Natural killer cell (primary cell): ENCODE measurements around the gene TLR4. TPM values are rescaled to one million over a fixed set of nuclear protein-coding genes. Genes with fewer than 3 reads are reported as not detected.

ENCODE experiments used
- ATAC-seq, 3 donors: fragments of 150-1000 bp in 2 of 3; fragments of 200-7000 bp in 1 of 3; cut with Tn5 transposase; 1 replicate in 1 of 3; 2 replicates in 2 of 3; pipeline ENCODE4 v1.10.0; 2021; ENCODE audit warnings: mild to moderate bottlenecking in 2 of 3, moderate library complexity in 2 of 3
- DNase-seq, 2 donors: peaks; one replicate each; pipeline versions ENCODE4 v3.0.0 to v3.0.0-alpha.2; 2013 to 2021; ENCODE audit warnings: mixed read lengths in 1 of 2
- H3K27ac ChIP-seq: one replicate; pipeline ENCODE4 v1.5.1; 2013; ENCODE audit warnings: mild to moderate bottlenecking, low read length
- H3K27me3 ChIP-seq: one replicate; pipeline ENCODE4 v1.6.1; 2013; ENCODE audit warnings: low read length; ENCODE audit not compliant: control insufficient read depth, insufficient read depth
- H3K36me3 ChIP-seq: one replicate; pipeline ENCODE4 v1.6.1; 2013; ENCODE audit warnings: low read length; ENCODE audit not compliant: control insufficient read depth, insufficient read depth
- H3K4me1 ChIP-seq: one replicate; pipeline ENCODE4 v1.6.1; 2013; ENCODE audit warnings: low read length; ENCODE audit not compliant: control insufficient read depth, insufficient read depth
- H3K4me3 ChIP-seq: one replicate; pipeline ENCODE4 v1.5.1; 2013; ENCODE audit warnings: low read length
- H3K9me3 ChIP-seq: one replicate; pipeline ENCODE4 v1.6.1; 2013; ENCODE audit warnings: low read length; ENCODE audit not compliant: control insufficient read depth, insufficient read depth
- H3K27ac Mint-ChIP-seq, 2 donors: one replicate each; pipeline ENCODE4 v1.8.0; 2022; ENCODE audit warnings: mild to moderate bottlenecking in 2 of 2, mixed read lengths in 2 of 2, moderate library complexity in 1 of 2
- H3K27me3 Mint-ChIP-seq, 2 donors: one replicate each; pipeline ENCODE4 v1.8.0; 2022; ENCODE audit warnings: low read depth in 2 of 2, mixed read lengths in 2 of 2
- H3K36me3 Mint-ChIP-seq: one replicate; pipeline ENCODE4 v1.8.0; 2022; ENCODE audit warnings: mixed read lengths
- H3K4me1 Mint-ChIP-seq, 2 donors: one replicate each; pipeline ENCODE4 v1.8.0; 2022; ENCODE audit warnings: mixed read lengths in 2 of 2
- H3K4me3 Mint-ChIP-seq: one replicate; pipeline ENCODE4 v1.8.0; 2022; ENCODE audit warnings: mild to moderate bottlenecking, moderate library complexity, mixed read lengths
- H3K9me3 Mint-ChIP-seq, 2 donors: one replicate each; pipeline ENCODE4 v1.8.0; 2022; ENCODE audit warnings: mixed read lengths in 2 of 2
- CTCF ChIP-seq: fragments of 200-600 bp; IDR thresholded peaks from one replicate; pipeline ENCODE4 v1.8.0; 2022; ENCODE audit warnings: antibody characterized with exemption
- WGBS: methylation state at CpG from one replicate; pipeline ENCODE4 v1.1.7; 2013; ENCODE audit warnings: missing lambda C conversion rate; ENCODE audit not compliant: insufficient coverage; 5-methylcytosine and 5-hydroxymethylcytosine counted together
- intact Hi-C: fragments of 100-400 bp; cut with micrococcal nuclease; formaldehyde crosslinking; loops from one replicate; pipeline ENCODE4 v1.14.2; 2022
- total RNA-seq, 4 donors: library from RNA; stranded (reverse); fragments of 120-200 nt in 1 of 4; gene quantifications; one replicate each; pipeline versions ENCODE4 v1.2.3 to v1.2.4, GENCODE V29; 2013 to 2022

The TLR4 gene
- 10 to 100 TPM in 1 of 3 donors, 1 to 10 TPM in 2; 1.4 to 15.4 (median 2.2) TPM for total RNA-seq
- total RNA-seq (2013): 6.4 TPM

- Histone ChIP-seq H3K27ac (no peak within 1 kb of the TSS), H3K36me3 (no peaks in the 10 kb centered on the region), H3K27me3 (no peaks in the 10 kb centered on the region), H3K4me1 (peaks cover 4% of the 10 kb centered on the region), H3K4me3 (peak within 1 kb of the TSS; percentile 12), H3K9me3 (no peaks in the 10 kb centered on the region)
- peak; percentile 34 to 84 (median 69) for ATAC-seq
- 9% methylated on average over 13 of the region's 13 CpGs for WGBS
- H3K27me3 Mint-ChIP-seq: peaks cover 0 to 4% of the 10 kb centered on the region in 2 donors
- H3K4me3 Mint-ChIP-seq: peak within 1 kb of the TSS; percentile 36
- peaks cover 0 to 2% of the 10 kb centered on the region in 2 donors for H3K9me3 Mint-ChIP-seq
- no peaks in the 10 kb centered on the region for H3K36me3 Mint-ChIP-seq
- H3K4me1 Mint-ChIP-seq: peaks cover 3 to 20% of the 10 kb centered on the region in 2 donors
- peak in 1 of 2 donors; percentile 7 for DNase-seq
- intact Hi-C loops: no loop called here
- H3K27ac Mint-ChIP-seq: peak within 1 kb of the TSS in 1 of 2 donors; percentile 21
- TF ChIP-seq CTCF: no peak
Observed at GRCh38 chr9:117704024-117704575, at the start of gene TLR4. TSS of gene TLR4 (plus strand) at chr9:117704403. CDS start at chr9:117704473, 70 bp downstream.

GRCh38 chr9:117656002-117656401, 48.2 kb upstream of the TLR4 start:
- H3K9me3 Mint-ChIP-seq: no peaks in the 10 kb centered on the region
- Histone ChIP-seq H3K4me3 (no peak overlapping the region), H3K27me3 (no peaks in the 10 kb centered on the region), H3K27ac (no peak overlapping the region), H3K36me3 (no peaks in the 10 kb centered on the region), H3K9me3 (no peaks in the 10 kb centered on the region), H3K4me1 (no peaks in the 10 kb centered on the region)
- no peak overlapping the region for H3K27ac Mint-ChIP-seq
- no peak for TF ChIP-seq CTCF
- ATAC-seq (no peak), DNase-seq (no peak)
- 84% methylated on average over 2 of the region's 2 CpGs for WGBS
- intact Hi-C loops: no loop called here
- H3K36me3 Mint-ChIP-seq: no peaks in the 10 kb centered on the region
- no peak overlapping the region for H3K4me3 Mint-ChIP-seq
- H3K4me1 Mint-ChIP-seq: no peaks in the 10 kb centered on the region
- peaks cover 0 to 13% of the 10 kb centered on the region in 2 donors for H3K27me3 Mint-ChIP-seq

GRCh38 chr9:117662651-117663050, 41.6 kb upstream of the TLR4 start:
- Mint-ChIP-seq H3K4me1 (no peaks in the 10 kb centered on the region), H3K9me3 (peaks cover 0 to 3% of the 10 kb centered on the region in 2 donors), H3K36me3 (no peaks in the 10 kb centered on the region), H3K27ac (no peak overlapping the region), H3K4me3 (no peak overlapping the region), H3K27me3 (no peaks in the 10 kb centered on the region)
- intact Hi-C loops: no loop called here
- TF ChIP-seq CTCF: no peak
- ATAC-seq: no peak
- WGBS: 91% methylated on average over 3 of the region's 3 CpGs
- no peaks in the 10 kb centered on the region for H3K4me1 ChIP-seq
- H3K9me3 ChIP-seq: no peaks in the 10 kb centered on the region
- no peaks in the 10 kb centered on the region for H3K36me3 ChIP-seq
- H3K27me3 ChIP-seq: no peaks in the 10 kb centered on the region
- no peak for DNase-seq
- H3K27ac ChIP-seq: no peak overlapping the region
- H3K4me3 ChIP-seq: no peak overlapping the region

- H3K9me3 Mint-ChIP-seq: peaks cover 0 to 3% of the 10 kb centered on the region in 2 donors
- intact Hi-C loops: no loop called here
- H3K27ac ChIP-seq: no peak overlapping the region
- H3K4me3 ChIP-seq: no peak overlapping the region
- WGBS: no CpG with 5 or more reads among the region's 1 CpG
- no peak for TF ChIP-seq CTCF
- H3K27me3 ChIP-seq: no peaks in the 10 kb centered on the region
- no peak overlapping the region for H3K4me3 Mint-ChIP-seq
- H3K27ac Mint-ChIP-seq: no peak overlapping the region
- no peaks in the 10 kb centered on the region for H3K36me3 Mint-ChIP-seq
- H3K36me3 ChIP-seq: no peaks in the 10 kb centered on the region
- H3K9me3 ChIP-seq: no peaks in the 10 kb centered on the region
- DNase-seq (no peak), ATAC-seq (no peak)
- no peaks in the 10 kb centered on the region for H3K4me1 ChIP-seq
- H3K27me3 Mint-ChIP-seq: no peaks in the 10 kb centered on the region
- H3K4me1 Mint-ChIP-seq: no peaks in the 10 kb centered on the region
Observed at GRCh38 chr9:117664419-117664818, 39.8 kb upstream of the TLR4 start.
